ENCODE measurements around the gene SMAD5. TPM values are rescaled to one million over a fixed set of nuclear protein-coding genes. Genes with fewer than 3 reads are reported as not detected.

Gene SMAD5
- total RNA-seq, 4 donors from 2014 or later, result 51.8 to 122 (median 63.3) TPM

DNA sequence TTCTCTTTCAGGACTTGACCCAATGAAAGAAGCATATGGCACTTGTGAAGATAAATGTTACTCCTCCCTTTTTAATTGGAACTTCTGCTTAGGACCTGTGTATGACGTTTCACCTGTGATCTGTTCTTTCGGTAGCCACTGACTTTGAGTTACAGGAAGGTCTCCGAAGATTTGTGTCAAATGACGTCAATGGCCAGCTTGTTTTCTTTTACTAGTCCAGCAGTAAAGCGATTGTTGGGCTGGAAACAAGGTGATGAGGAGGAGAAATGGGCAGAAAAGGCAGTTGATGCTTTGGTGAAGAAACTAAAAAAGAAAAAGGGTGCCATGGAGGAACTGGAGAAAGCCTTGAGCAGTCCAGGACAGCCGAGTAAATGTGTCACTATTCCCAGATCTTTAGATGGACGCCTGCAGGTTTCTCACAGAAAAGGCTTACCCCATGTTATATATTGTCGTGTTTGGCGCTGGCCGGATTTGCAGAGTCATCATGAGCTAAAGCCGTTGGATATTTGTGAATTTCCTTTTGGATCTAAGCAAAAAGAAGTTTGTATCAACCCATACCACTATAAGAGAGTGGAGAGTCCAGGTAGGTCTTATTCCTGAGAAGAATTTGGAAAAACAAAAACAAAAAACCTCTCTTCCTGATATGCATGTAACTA is 21.1 kb downstream of the SMAD5 start:
- intact Hi-C loops (cut with DNase I), result no loop called here
- Histone ChIP-seq H3K36me3 (peaks cover 15 to 20% of the 10 kb centered on the region in 2 donors), H3K9me3 (no peaks in the 10 kb centered on the region), H3K4me3 (replicated peaks in 1 of 3) (no peak overlapping the region), H3K4me1 (peaks cover 8% of the 10 kb centered on the region in 2 donors), H3K27me3 (no peaks in the 10 kb centered on the region), H3K27ac (no peak overlapping the region)
- no peak for TF ChIP-seq POLR2A (IDR thresholded peaks at IDR 0.05)
- TF ChIP-seq CTCF (IDR thresholded peaks at IDR 0.05), result no peak
- no peak for DNase-seq
- 92 to 96% methylated on average over 11 of the region's 11 CpGs for WGBS, 2 donors

- intact Hi-C loops (cut with DNase I), result no loop called here
- Histone ChIP-seq H3K9me3 (no peaks in the 10 kb centered on the region), H3K27ac (no peak overlapping the region), H3K4me1 (peaks cover 4 to 8% of the 10 kb centered on the region in 2 donors), H3K27me3 (no peaks in the 10 kb centered on the region), H3K4me3 (replicated peaks in 1 of 3) (no peak overlapping the region), H3K36me3 (peaks cover 15 to 20% of the 10 kb centered on the region in 2 donors)
- DNase-seq, result no peak
- WGBS, 2 donors, result 92 to 98% methylated on average over 2 of the region's 2 CpGs
- TF ChIP-seq POLR2A (IDR thresholded peaks at IDR 0.05), result no peak
Observed at GRCh38 chr5:136155078-136155477, 22.4 kb downstream of the SMAD5 start.

GRCh38 chr5:136155761-136156160 is 23.1 kb downstream of the SMAD5 start:
- Histone ChIP-seq H3K27ac (no peak overlapping the region), H3K9me3 (no peaks in the 10 kb centered on the region), H3K4me3 (replicated peaks in 1 of 3) (no peak overlapping the region), H3K27me3 (no peaks in the 10 kb centered on the region), H3K36me3 (peaks cover 15 to 20% of the 10 kb centered on the region in 2 donors), H3K4me1 (peaks cover 0 to 8% of the 10 kb centered on the region in 2 donors)
- TF ChIP-seq POLR2A (IDR thresholded peaks at IDR 0.05) (no peak), CTCF (IDR thresholded peaks at IDR 0.05) (no peak)
- intact Hi-C loops (cut with DNase I), result no loop called here
- 90 to 100% methylated on average over 1 of the region's 1 CpG for WGBS, 2 donors
- DNase-seq, result no peak

DNA sequence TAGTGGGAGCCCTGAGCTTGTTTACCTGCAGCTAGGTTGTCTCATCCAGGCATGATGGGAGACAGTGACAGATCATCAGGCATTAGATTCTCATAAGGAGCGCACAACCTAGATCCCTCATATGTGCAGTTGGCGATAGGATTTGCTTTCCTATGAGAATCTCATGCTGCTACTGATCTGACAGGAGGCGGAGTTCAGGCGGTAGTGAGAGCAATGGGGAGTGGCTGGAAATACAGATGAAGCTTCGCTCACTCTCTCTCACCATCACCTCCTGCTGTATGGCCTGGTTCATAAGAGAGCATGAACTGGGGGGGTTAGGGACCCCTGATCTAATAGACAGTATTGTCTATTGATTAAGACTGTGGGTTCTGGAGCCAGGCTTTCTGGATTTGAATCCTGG is 24.9 kb downstream of the SMAD5 start:
- no peak overlapping the region for H3K4me3 ChIP-seq (replicated peaks in 1 of 3)
- peaks cover 0 to 7% of the 10 kb centered on the region in 2 donors for H3K4me1 ChIP-seq
- TF ChIP-seq POLR2A (IDR thresholded peaks at IDR 0.05), result no peak
- no peaks in the 10 kb centered on the region for H3K27me3 ChIP-seq
- no peak for DNase-seq
- intact Hi-C loops (cut with DNase I), result no loop called here
- no peak overlapping the region for H3K27ac ChIP-seq
- H3K9me3 ChIP-seq, result no peaks in the 10 kb centered on the region
- WGBS, 2 donors, result 99 to 100% methylated on average over 5 of the region's 5 CpGs
- H3K36me3 ChIP-seq, result peaks cover 15 to 20% of the 10 kb centered on the region in 2 donors

GRCh38 chr5:136159457-136159856 is 26.8 kb downstream of the SMAD5 start:
- TF ChIP-seq POLR2A (IDR thresholded peaks at IDR 0.05), result no peak
- TF ChIP-seq CTCF (IDR thresholded peaks at IDR 0.05), result no peak
- Histone ChIP-seq H3K36me3 (peaks cover 12% of the 10 kb centered on the region in 2 donors), H3K4me3 (replicated peaks in 1 of 3) (no peak overlapping the region), H3K27me3 (no peaks in the 10 kb centered on the region), H3K27ac (no peak overlapping the region), H3K4me1 (peaks cover 0 to 7% of the 10 kb centered on the region in 2 donors), H3K9me3 (no peaks in the 10 kb centered on the region)
- 59 to 65% methylated on average over 3 of the region's 3 CpGs for WGBS, 2 donors
- intact Hi-C loops (cut with DNase I), result no loop called here
- no peak for DNase-seq

- TF ChIP-seq POLR2A (IDR thresholded peaks at IDR 0.05) (no peak), CTCF (IDR thresholded peaks at IDR 0.05) (no peak)
- no peak overlapping the region for H3K4me3 ChIP-seq (replicated peaks in 1 of 3)
- intact Hi-C loops (cut with DNase I), result no loop called here
- no peaks in the 10 kb centered on the region for H3K9me3 ChIP-seq
- H3K27me3 ChIP-seq, result no peaks in the 10 kb centered on the region
- H3K27ac ChIP-seq, result no peak overlapping the region
- H3K36me3 ChIP-seq, result peaks cover 3 to 5% of the 10 kb centered on the region in 2 donors
- H3K4me1 ChIP-seq, result peaks cover 0 to 7% of the 10 kb centered on the region in 2 donors
- peak; percentile 16 to 20 for DNase-seq
- WGBS, 2 donors, result 27 to 36% methylated on average over 4 of the region's 4 CpGs
Observed at GRCh38 chr5:136162008-136162407, 29.4 kb downstream of the SMAD5 start.

Data from thyroid gland (tissue), 4 donors.